HG03045 (cell line): ENCODE measurements around the gene BRAP.
"Not testable (repeated sequence)": the region's sequence is repeated elsewhere in the genome, so short reads cannot be mapped to it uniquely, and the experiment has no call there.

Source experiments
- ATAC-seq: cut with Tn5 transposase; IDR thresholded peaks from one replicate; pipeline ENCODE4 v1.9.1; 2021; ENCODE audit warnings: mild to moderate bottlenecking, moderate library complexity; ENCODE audit not compliant: unreplicated experiment

The BRAP gene

DNA sequence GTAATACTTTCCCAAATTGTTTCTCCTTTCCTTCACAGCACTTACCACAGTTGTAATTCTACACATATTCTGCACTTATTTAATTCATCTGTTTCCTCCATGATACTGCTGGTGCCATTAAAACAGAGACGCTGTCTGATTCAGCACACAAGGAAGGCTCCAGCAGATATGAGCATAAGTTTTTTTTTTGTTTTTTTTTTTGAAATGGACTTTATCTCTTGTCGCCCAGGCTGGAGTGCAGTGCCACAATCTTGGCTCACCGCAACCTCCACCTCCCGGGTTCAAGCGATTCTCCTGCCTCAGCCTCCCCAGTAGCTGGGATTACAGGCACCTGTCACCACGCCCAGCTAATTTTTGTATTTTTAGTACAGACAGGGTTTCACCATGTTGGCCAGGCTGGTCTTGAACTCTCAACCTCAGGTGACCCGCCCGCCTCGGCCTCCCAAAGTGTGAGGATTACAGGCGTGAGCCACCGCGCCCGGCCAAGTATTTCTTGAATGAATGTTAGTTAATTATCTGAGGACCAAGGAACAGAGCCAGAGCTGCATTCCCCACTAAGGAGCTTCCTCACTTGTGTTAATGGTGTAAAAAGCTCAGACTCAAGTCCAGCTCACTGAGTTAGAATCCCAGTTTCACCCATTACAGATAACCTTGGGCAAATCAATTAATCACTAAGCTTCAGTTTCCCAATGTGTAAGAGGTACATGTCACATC, 1.1 kb downstream of the BRAP start:
- ATAC-seq = not testable (repeated sequence)

DNA sequence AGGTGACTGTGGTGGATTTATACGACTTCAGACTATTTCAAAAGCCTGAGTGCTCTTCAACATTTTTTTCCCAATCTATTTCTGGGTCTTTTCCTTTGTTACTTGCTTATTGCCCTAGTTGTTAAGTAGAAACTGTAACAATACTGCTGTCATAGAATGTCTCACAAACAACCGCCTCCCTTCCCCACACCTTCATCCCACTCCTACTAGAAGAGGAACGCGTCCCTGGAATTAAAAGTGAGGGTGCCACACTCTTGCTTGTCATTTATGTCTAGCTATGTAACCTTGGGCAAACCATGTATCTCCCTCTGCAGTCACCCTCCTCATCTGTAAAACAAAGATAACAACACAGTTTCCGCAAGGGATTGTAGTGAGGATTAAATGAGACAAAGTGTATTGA, 8.6 kb downstream of the BRAP start:
- ATAC-seq = no peak

DNA sequence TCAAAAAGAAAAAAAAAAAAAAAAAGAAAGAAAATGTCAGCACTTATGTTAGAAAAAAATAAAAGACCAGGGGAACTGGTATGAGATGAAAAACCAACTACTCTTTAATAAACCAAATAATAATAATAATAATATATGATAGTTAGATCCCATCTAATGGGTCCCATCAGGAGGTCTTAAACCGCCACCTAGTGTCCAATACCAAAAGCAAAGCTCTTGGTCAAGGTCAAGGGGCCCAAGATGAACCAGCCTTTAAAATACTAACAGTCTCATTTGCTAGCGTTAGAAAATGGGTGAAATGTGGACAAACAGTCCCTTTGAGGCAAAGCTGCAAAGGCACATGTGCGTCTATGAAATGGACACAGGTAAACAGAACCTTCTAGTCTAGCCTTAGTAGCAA, 12.3 kb downstream of the BRAP start:
- no peak for ATAC-seq

GRCh38 chr12:111672822-111673381, 12.9 kb downstream of the BRAP start:
- ATAC-seq = no peak

DNA sequence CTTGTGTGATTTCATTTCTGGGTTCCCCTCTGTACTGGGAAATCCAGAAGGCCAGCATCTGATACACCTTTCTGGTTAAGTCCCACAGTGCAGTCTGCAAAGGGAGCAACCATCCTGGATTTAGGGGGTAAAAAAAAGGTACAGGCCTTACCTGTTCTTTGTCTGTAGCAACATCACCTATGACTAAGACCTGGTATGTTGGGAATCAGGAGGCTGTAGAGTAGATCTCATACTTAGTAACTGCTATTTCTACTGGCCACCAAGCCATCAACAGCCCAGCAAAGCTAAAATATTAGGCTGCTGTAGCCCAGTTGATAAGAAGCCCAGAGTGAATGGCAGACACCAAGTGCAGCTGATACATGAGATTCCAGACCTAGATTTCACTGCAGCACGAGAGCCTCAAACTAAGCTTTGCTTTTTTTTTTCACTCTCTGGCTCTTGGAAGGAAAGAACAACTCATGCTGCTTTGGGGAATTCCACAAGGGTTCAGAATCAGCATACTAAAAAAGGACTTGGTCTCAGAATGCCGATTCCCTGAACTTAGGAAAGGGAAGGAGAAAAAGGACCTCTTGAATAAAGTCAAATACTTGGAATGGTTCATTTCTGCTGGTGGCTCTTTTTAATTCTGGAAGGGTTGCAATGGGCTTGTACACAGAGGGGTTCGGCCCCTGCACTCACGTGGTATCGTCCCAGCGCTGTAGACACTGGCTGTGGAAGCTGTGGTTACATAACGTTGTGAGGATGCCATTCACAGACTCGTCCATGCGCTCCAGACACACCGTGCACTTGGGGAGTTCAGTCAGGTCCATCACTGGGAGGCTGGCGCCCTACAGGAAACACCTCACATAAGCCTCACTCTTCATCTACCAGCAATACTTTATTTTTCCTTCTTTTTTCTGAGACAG, 20.5 kb downstream of the BRAP start:
- no peak for ATAC-seq

DNA sequence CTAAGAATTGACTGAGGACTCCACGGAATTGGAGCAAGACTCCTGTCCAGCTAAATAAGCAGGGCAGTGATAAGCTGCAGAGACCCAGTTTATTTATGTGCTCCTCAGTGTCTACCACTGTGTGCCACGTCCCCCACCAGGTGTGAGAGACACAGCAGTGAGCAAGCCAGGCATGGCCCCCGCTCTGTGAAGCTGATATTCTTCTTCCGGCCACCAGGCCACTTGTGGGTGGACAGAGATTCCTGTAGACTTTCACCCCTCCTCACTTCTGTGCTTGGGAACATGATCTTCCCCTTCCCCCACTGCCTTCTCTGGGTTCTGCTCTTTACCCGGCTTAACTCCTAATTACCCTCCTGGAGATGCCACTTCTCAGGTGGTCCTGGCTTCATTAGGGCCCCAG, 21.3 kb downstream of the BRAP start:
- no peak for ATAC-seq

GRCh38 chr12:111656016-111656415, 29.7 kb downstream of the BRAP start:
- no peak for ATAC-seq

DNA sequence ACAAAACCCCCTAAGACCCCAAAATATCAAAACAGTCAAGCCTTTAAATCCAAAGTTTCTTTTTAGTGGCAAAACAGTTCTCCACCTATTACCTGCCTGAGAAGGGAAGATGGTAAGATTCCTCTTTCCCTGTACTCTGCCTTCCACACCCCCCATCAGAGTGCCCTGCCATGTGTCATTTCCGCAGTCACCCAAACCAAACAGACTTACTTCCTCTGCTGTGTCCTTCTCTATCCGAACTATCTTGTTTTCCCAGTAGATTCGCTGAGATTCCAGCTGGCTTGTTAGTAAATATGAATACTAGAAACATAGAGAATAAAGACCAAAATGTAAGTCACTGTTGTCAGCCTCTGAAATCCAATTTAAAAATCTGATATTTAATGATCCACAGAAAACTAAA, 30.4 kb downstream of the BRAP start:
- ATAC-seq = no peak

DNA sequence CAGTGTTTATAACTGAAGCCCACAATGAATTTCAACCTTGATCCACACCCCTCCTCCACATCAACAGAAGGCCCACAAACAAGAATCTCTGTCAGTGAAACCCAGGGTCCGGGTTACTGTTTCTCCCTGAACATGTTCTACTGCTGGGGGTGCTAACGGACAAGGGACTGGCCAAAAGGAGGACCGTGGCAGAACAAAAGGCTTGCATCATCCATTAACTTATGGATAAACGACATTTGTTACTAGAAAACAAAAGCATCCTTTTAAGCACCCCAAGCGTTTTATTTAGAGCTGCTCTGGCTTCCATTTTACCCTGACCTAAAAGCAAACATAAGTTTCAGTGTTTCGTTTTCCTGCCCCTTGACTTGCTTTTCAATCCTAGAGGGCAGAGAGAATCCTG, 32.2 kb downstream of the BRAP start:
- no peak for ATAC-seq

DNA sequence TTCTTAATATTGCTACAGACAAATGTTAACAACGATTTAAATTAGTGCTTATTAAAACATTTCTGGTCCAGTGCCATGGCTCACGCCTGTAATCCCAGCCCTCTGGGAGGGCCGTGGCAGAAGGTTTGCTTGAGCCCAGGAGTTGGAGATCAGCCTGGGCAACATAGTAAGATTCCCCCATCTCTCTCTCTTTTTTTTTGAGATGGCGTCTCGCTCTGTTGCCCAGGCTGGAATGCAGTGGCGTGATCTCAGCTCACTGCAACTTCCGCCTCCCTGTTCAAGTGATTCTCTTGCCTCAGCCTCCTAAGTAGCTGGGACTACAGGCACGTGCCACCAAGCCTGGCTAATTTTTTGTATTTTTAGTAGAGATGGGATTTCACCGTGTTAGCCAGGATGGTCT, 33.2 kb downstream of the BRAP start:
- ATAC-seq = not testable (repeated sequence)

DNA sequence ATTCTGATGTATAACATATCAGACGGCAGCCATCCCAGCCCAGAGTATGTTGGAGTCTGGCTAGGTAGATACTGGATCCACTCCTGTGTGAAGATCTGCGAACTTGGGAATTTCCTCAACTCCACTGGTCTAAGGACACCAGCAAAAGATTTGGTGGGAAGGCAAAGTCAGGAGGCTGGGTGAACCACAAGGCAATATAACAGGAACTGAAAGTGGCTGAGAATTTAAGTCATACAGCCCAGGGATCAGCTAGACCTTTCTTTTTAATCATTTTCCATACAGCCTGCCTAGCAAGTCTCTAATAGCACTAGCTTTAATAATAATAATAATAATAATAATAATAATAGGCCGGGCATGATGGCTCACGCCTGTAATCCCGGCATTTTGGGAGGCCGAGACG, 34.8 kb downstream of the BRAP start:
- ATAC-seq = no peak

- ATAC-seq = no peak
These were observed 40.3 kb downstream of the BRAP start for GRCh38 chr12:111645433-111645832.

GRCh38 chr12:111643427-111643826, 42.3 kb downstream of the BRAP start:
- ATAC-seq = no peak

DNA sequence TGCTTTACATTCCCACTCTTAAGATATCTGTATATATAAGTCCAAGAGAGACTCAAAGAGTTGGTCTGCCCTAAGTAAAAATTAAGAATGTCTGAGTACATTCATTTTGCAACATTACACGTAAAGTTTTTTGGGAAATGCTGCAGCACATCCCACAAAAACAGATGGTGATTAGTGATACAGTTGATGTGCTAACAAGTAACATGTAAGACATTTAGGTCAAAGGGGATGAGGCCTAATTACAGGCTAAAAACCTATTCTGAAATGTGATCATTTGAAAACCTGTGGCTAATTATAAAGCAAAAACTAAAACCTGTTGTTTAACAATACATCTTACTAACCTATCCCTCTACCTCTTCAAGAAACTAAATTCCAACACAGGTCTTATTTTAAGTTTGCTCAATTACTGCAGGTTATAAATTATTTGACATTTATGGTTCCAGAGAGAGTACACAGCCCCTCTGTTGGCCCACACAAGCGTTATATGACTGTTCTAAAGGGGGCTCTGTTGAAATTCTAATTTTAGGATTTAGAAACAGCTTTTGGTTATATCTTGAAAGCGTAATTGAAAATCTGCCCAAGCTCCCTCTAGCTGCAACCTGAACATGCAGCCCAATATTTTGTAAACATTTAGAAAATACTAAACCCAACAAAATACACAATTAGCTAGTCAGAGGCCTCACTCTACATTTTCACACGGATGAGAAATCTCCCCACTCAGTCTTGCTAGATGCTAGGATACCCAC, 42.9 kb downstream of the BRAP start:
- no peak for ATAC-seq

DNA sequence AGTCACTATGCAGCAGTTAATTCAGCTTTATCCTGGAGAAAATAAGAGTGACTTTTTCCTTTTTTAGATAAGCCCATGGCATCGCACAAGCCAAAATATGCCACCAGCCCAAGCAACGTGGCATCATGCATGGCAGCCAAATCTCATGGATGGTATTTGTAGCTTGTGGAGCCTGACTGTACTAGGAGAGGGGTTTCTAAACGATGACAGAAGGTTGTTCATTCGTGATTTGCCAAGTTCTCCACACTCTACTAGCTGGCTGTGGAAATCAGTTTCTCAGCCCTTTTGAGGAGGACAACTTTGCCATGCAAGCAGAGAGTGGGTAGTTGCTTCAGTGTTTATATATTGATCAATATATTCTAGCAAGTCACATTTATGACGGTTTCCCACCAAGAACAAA, 45.2 kb downstream of the BRAP start:
- ATAC-seq = no peak

DNA sequence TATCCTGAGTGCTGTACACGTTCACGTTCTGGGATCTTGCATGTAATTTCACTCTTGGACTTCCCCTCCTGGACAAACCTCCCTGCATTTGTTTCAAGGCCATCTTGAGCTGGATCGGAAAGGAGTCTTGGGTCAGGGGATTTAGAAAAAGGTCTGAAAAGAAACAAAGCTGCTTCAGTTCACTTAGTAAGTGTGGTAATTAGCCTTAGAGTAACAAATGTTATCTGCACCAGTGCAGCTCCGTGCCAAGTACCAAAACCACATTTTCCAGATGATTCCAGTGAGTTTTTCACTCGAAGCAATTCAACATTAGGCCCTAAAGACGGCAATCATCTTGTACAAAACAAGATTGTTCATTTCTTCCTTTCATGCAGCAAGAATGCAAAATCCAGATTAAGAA, 47.2 kb downstream of the BRAP start:
- no peak for ATAC-seq

- ATAC-seq = no peak
These were observed 49.4 kb downstream of the BRAP start for GRCh38 chr12:111636209-111636945.

DNA sequence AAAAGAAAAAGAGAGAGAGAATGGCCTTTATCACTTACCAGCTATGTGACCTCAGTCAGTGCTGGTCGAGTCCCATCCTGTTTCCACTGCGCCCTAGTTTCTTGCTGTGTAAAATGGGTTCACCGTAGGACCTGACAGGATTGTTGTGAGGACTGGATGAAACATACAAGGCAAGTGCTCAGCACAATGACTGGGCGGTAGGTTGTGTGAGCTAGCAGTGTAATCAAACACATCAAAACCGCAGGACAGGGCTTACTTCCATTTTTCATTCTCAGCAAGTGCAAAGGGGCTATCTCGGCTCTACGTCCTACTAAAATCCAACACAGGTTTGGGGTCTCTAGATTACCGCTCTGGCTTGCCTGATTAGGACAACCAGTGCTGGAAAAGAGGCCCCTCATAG, 50.2 kb downstream of the BRAP start:
- no peak for ATAC-seq

GRCh38 chr12:111628505-111629260, 57.1 kb downstream of the BRAP start:
- no peak for ATAC-seq

- ATAC-seq = no peak
These were observed 59.5 kb downstream of the BRAP start for GRCh38 chr12:111626230-111626629.
